ENCODE measurements around the gene ADAMTS3. TPM values are rescaled to one million over a fixed set of nuclear protein-coding genes. Genes with fewer than 3 reads are reported as not detected.

Gene ADAMTS3
- total RNA-seq, 1 donor, result 2.2 TPM

- H2AFZ ChIP-seq (ENCODE audit: low read length), result no peak overlapping the region
- H3K4me3 ChIP-seq (ENCODE audit: insufficient read depth, low read length), result no peak overlapping the region
- peaks cover 45% of the 10 kb centered on the region for H3K4me1 ChIP-seq (ENCODE audit: insufficient read depth, low read length)
- H3K79me2 ChIP-seq (ENCODE audit: insufficient read depth, low read length), result no peaks in the 10 kb centered on the region
- no peak for TF ChIP-seq CTCF (IDR thresholded peaks at IDR 0.05; ENCODE audit: extremely low read depth, low read depth, low read length)
- DNase-seq (ENCODE audit: insufficient read length, low spot score, missing footprints), result no peak
- H3K36me3 ChIP-seq (ENCODE audit: insufficient read depth, low read length), result no peaks in the 10 kb centered on the region
- no peaks in the 10 kb centered on the region for H3K27me3 ChIP-seq (ENCODE audit: insufficient read depth, low read length)
- H3K9me3 ChIP-seq (ENCODE audit: low read depth, low read length), result no peaks in the 10 kb centered on the region
- H3K4me2 ChIP-seq (ENCODE audit: insufficient read depth, low read length), result no peak overlapping the region
- peak overlapping the region; percentile 71 for H3K27ac ChIP-seq (ENCODE audit: low read depth, low read length)
- no peaks in the 10 kb centered on the region for H4K20me1 ChIP-seq (ENCODE audit: insufficient read depth, low read length)
Measured at GRCh38 chr4:72318421-72319170, 250.4 kb downstream of the ADAMTS3 start.

GRCh38 chr4:72314869-72315268 lies 254.2 kb downstream of the ADAMTS3 start:
- Histone ChIP-seq H3K27ac (ENCODE audit: low read depth, low read length) (no peak overlapping the region), H3K27me3 (ENCODE audit: insufficient read depth, low read length) (no peaks in the 10 kb centered on the region), H3K4me3 (ENCODE audit: insufficient read depth, low read length) (no peak overlapping the region), H2AFZ (ENCODE audit: low read length) (no peak overlapping the region), H3K4me1 (ENCODE audit: insufficient read depth, low read length) (peaks cover 56% of the 10 kb centered on the region), H3K4me2 (ENCODE audit: insufficient read depth, low read length) (no peak overlapping the region), H3K79me2 (ENCODE audit: insufficient read depth, low read length) (no peaks in the 10 kb centered on the region), H4K20me1 (ENCODE audit: insufficient read depth, low read length) (no peaks in the 10 kb centered on the region), H3K9me3 (ENCODE audit: low read depth, low read length) (no peaks in the 10 kb centered on the region), H3K36me3 (ENCODE audit: insufficient read depth, low read length) (no peaks in the 10 kb centered on the region)
- no peak for DNase-seq (ENCODE audit: insufficient read length, low spot score, missing footprints)
- TF ChIP-seq CTCF (IDR thresholded peaks at IDR 0.05; ENCODE audit: extremely low read depth, low read depth, low read length), result no peak

GRCh38 chr4:72313121-72313520 lies 255.9 kb downstream of the ADAMTS3 start:
- Histone ChIP-seq H3K4me2 (ENCODE audit: insufficient read depth, low read length) (no peak overlapping the region), H4K20me1 (ENCODE audit: insufficient read depth, low read length) (no peaks in the 10 kb centered on the region), H2AFZ (ENCODE audit: low read length) (no peak overlapping the region), H3K4me3 (ENCODE audit: insufficient read depth, low read length) (no peak overlapping the region), H3K27ac (ENCODE audit: low read depth, low read length) (peak overlapping the region; percentile 87), H3K79me2 (ENCODE audit: insufficient read depth, low read length) (no peaks in the 10 kb centered on the region), H3K27me3 (ENCODE audit: insufficient read depth, low read length) (no peaks in the 10 kb centered on the region), H3K36me3 (ENCODE audit: insufficient read depth, low read length) (no peaks in the 10 kb centered on the region), H3K4me1 (ENCODE audit: insufficient read depth, low read length) (peaks cover 38% of the 10 kb centered on the region), H3K9me3 (ENCODE audit: low read depth, low read length) (no peaks in the 10 kb centered on the region)
- TF ChIP-seq CTCF (IDR thresholded peaks at IDR 0.05; ENCODE audit: extremely low read depth, low read depth, low read length), result no peak
- DNase-seq (ENCODE audit: insufficient read length, low spot score, missing footprints), result no peak

- Histone ChIP-seq H3K27me3 (ENCODE audit: insufficient read depth, low read length) (no peaks in the 10 kb centered on the region), H3K4me2 (ENCODE audit: insufficient read depth, low read length) (peak overlapping the region; percentile 69), H3K27ac (ENCODE audit: low read depth, low read length) (peak overlapping the region; percentile 87), H4K20me1 (ENCODE audit: insufficient read depth, low read length) (no peaks in the 10 kb centered on the region), H3K9me3 (ENCODE audit: low read depth, low read length) (no peaks in the 10 kb centered on the region), H3K4me1 (ENCODE audit: insufficient read depth, low read length) (peaks cover 36% of the 10 kb centered on the region), H3K4me3 (ENCODE audit: insufficient read depth, low read length) (peak overlapping the region; percentile 14), H3K36me3 (ENCODE audit: insufficient read depth, low read length) (no peaks in the 10 kb centered on the region), H2AFZ (ENCODE audit: low read length) (peak overlapping the region; percentile 23), H3K79me2 (ENCODE audit: insufficient read depth, low read length) (no peaks in the 10 kb centered on the region)
- no peak for DNase-seq (ENCODE audit: insufficient read length, low spot score, missing footprints)
- no peak for TF ChIP-seq CTCF (IDR thresholded peaks at IDR 0.05; ENCODE audit: extremely low read depth, low read depth, low read length)
Measured at GRCh38 chr4:72312032-72312650, 256.9 kb downstream of the ADAMTS3 start.

Data from osteoblast (primary cell).